Retinal pigment epithelial cell (primary cell): ENCODE results near the gene ODAD3.
"Not testable (repeated sequence)": the region's sequence is repeated elsewhere in the genome, so short reads cannot be mapped to it uniquely, and the experiment has no call there.

Experiments
- DNase-seq: peaks from one replicate; pipeline ENCODE4 v3.0.0-alpha.2; 2010; ENCODE audit warnings: low read depth
- H3K4me3 ChIP-seq: 2 replicates; pipeline ENCODE4 v1.5.1; 2011; ENCODE audit warnings: mild to moderate bottlenecking, low read length, control low read depth, moderate library complexity
- CTCF ChIP-seq: conservative IDR thresholded peaks from 2 replicates; pipeline ENCODE4 v1.5.1; 2011; ENCODE audit warnings: low read depth, low read length, control low read depth, inconsistent platforms

ODAD3 gene

GRCh38 chr19:11479898-11480714 is 45.2 kb upstream of the ODAD3 start:
- no peak for TF ChIP-seq CTCF
- no peak overlapping the region for H3K4me3 ChIP-seq
- no peak for DNase-seq

- no peak for DNase-seq
- TF ChIP-seq CTCF, result no peak
- H3K4me3 ChIP-seq, result no peak overlapping the region
Observed at GRCh38 chr19:11479090-11479897, 44.4 kb upstream of the ODAD3 start.

- no peak for DNase-seq
- H3K4me3 ChIP-seq, result no peak overlapping the region
- no peak for TF ChIP-seq CTCF
Observed at GRCh38 chr19:11478167-11479089, 43.5 kb upstream of the ODAD3 start.

GRCh38 chr19:11475861-11476260 is 40.9 kb upstream of the ODAD3 start:
- no peak overlapping the region for H3K4me3 ChIP-seq
- no peak for TF ChIP-seq CTCF
- no peak for DNase-seq

GRCh38 chr19:11475343-11475742 is 40.4 kb upstream of the ODAD3 start:
- not testable (repeated sequence) for DNase-seq, H3K4me3 ChIP-seq

- H3K4me3 ChIP-seq, result no peak overlapping the region
- no peak for DNase-seq
- TF ChIP-seq CTCF, result no peak
Observed at GRCh38 chr19:11473725-11474124, 38.8 kb upstream of the ODAD3 start.

- not testable (repeated sequence) for DNase-seq, H3K4me3 ChIP-seq
Observed at GRCh38 chr19:11468266-11468845, 33.4 kb upstream of the ODAD3 start.
